MCF 10A (cell line): ENCODE results near the gene FNDC8. TPM values are rescaled to one million over a fixed set of nuclear protein-coding genes. Genes with fewer than 3 reads are reported as not detected.

Source experiments
- BruUV-seq: library from RNA; stranded (reverse); fragments of 400-500 nt; replicated peaks from 2 replicates; lab custom pipeline; 2021; lab: Mats Ljungman, UMichigan
- CTCF ChIA-PET: fragments of 300-600 bp; sonication (Branson Sonifier 250); formaldehyde crosslinking; extraction: SDS; loops from one replicate; lab custom pipeline; 2021; ENCODE audit warnings: antibody characterized with exemption, inconsistent platforms; lab: Yijun Ruan, JAX
- POLR2A ChIA-PET: fragments of 300-600, 350-650 bp; sonication (Branson Sonifier 250); formaldehyde crosslinking; extraction: SDS; loops from one replicate; lab custom pipeline; 2020; ENCODE audit warnings: antibody characterized with exemption, inconsistent platforms; lab: Yijun Ruan, JAX
- DNase-seq: peaks from one replicate; pipeline ENCODE4 v3.0.0-alpha.2; 2018; ENCODE audit not compliant: unreplicated experiment
- H3K27ac Mint-ChIP-seq: one replicate; pipeline ENCODE4 v1.8.0; 2022; ENCODE audit warnings: mild to moderate bottlenecking, low read depth, mixed read lengths; ENCODE audit not compliant: unreplicated experiment
- H3K27me3 Mint-ChIP-seq: one replicate; pipeline ENCODE4 v1.8.0; 2022; ENCODE audit warnings: mixed read lengths; ENCODE audit not compliant: insufficient read depth, unreplicated experiment
- H3K36me3 Mint-ChIP-seq: one replicate; pipeline ENCODE4 v1.8.0; 2022; ENCODE audit warnings: mild to moderate bottlenecking, moderate library complexity, mixed read lengths; ENCODE audit not compliant: insufficient read depth, unreplicated experiment
- H3K4me1 Mint-ChIP-seq: one replicate; pipeline ENCODE4 v1.8.0; 2022; ENCODE audit warnings: mixed read lengths; ENCODE audit not compliant: insufficient read depth, unreplicated experiment
- H3K4me3 Mint-ChIP-seq: one replicate; pipeline ENCODE4 v1.8.0; 2022; ENCODE audit warnings: mild to moderate bottlenecking, moderate library complexity, mixed read lengths; ENCODE audit not compliant: unreplicated experiment
- H3K9me3 Mint-ChIP-seq: one replicate; pipeline ENCODE4 v1.8.0; 2022; ENCODE audit warnings: mixed read lengths; ENCODE audit not compliant: unreplicated experiment
- CTCF ChIP-seq: fragments of 200-600 bp; IDR thresholded peaks from one replicate; pipeline ENCODE4 v1.8.0; 2022; ENCODE audit warnings: antibody characterized with exemption, mild to moderate bottlenecking; ENCODE audit not compliant: unreplicated experiment
- intact Hi-C: fragments of 100-400 bp; cut with micrococcal nuclease; formaldehyde crosslinking; loops from 2 replicates; pipeline ENCODE4 v1.14.1; 2022
- total RNA-seq: library from RNA; stranded (reverse); gene quantifications from 2 replicates; pipeline ENCODE4 v1.2.3, GENCODE V29; 2022

FNDC8 gene
- total RNA-seq, 1 experiment from 2014 or later = not detected

- peak; percentile 56 for DNase-seq
- Mint-ChIP-seq H3K4me1 (peaks cover 23% of the 10 kb centered on the region), H3K27me3 (no peaks in the 10 kb centered on the region), H3K9me3 (no peaks in the 10 kb centered on the region), H3K36me3 (peaks cover 8% of the 10 kb centered on the region), H3K4me3 (no peak overlapping the region), H3K27ac (no peak overlapping the region)
- intact Hi-C loops = loop anchor here (1.0 to 5.0 kb wide), 4 partner anchors 55 to 916 kb away; partner anchors contain the start of gene RFFL
- no TSS peak for BruUV-seq
- ChIA-PET CTCF (interaction anchor here (0.6 to 7.0 kb wide), 16 partner anchors 12 to 951 kb away, joined by 3 to 97 read pairs (median 6); no protein-coding TSS in a partner anchor), POLR2A (interaction anchor here (0.6 to 1.4 kb wide), 6 partner anchors 13 to 1640 kb away, joined by 3 to 5 read pairs (median 3); no protein-coding TSS in a partner anchor)
- peak; percentile 34 for TF ChIP-seq CTCF
Measured at GRCh38 chr17:35117984-35118383, 3.4 kb upstream of the FNDC8 start.

GRCh38 chr17:35119370-35120165, 1.8 kb upstream of the FNDC8 start, which contains the start of gene RAD51D:
Gene RAD51D, minus strand, starts transcription at chr17:35119860. Its CDS starts 247 bp downstream, at chr17:35119613.
- Mint-ChIP-seq H3K4me3 (peak within 1 kb of the TSS; percentile 78), H3K9me3 (no peaks in the 10 kb centered on the region), H3K27me3 (no peaks in the 10 kb centered on the region), H3K4me1 (peaks cover 23% of the 10 kb centered on the region), H3K36me3 (peaks cover 8% of the 10 kb centered on the region), H3K27ac (peak within 1 kb of the TSS; percentile 89)
- ChIA-PET CTCF (interaction anchor here (0.5 to 7.0 kb wide), 72 partner anchors 8 to 920 kb away, joined by 3 to 97 read pairs (median 4); partner anchors contain the start of genes CCT6B, LIG3, NLE1 and ZNF830), POLR2A (interaction anchor here (0.6 to 2.0 kb wide), 15 partner anchors 12 to 699 kb away, joined by 3 to 8 read pairs (median 4); partner anchors contain the start of genes NLE1 and SLFN5)
- intact Hi-C loops = loop anchor here (1.0 to 5.0 kb wide), 5 partner anchors 30 to 917 kb away; partner anchors contain the start of gene RFFL
- TF ChIP-seq CTCF = peak; percentile 94
- BruUV-seq = no TSS peak
- peak; percentile 65 for DNase-seq

- H3K27ac Mint-ChIP-seq = no peak overlapping the region
- DNase-seq = no peak
- H3K9me3 Mint-ChIP-seq = no peaks in the 10 kb centered on the region
- BruUV-seq = no TSS peak
- H3K4me3 Mint-ChIP-seq = no peak overlapping the region
- no peak for TF ChIP-seq CTCF
- POLR2A ChIA-PET = no interaction called here
- CTCF ChIA-PET = interaction anchor here (0.8 to 2.3 kb wide), 4 partner anchors 8 to 722 kb away, joined by 3 to 8 read pairs (median 4); partner anchors contain the start of gene SLFN12L
- intact Hi-C loops = no loop called here
- no peaks in the 10 kb centered on the region for H3K27me3 Mint-ChIP-seq
- H3K4me1 Mint-ChIP-seq = no peaks in the 10 kb centered on the region
- H3K36me3 Mint-ChIP-seq = peaks cover 14% of the 10 kb centered on the region
Measured at GRCh38 chr17:35127751-35128514, 6.5 kb downstream of the FNDC8 start.
